Cardiac muscle cell (in vitro differentiated cells and primary cell): ENCODE results near the gene CFAP68. TPM values are rescaled to one million over a fixed set of nuclear protein-coding genes. Genes with fewer than 3 reads are reported as not detected.

ENCODE experiments used
- DNase-seq, 2 donors: peaks; one replicate each; pipeline versions ENCODE4 v3.0.0 to v3.0.0-alpha.2; 2010 to 2017; ENCODE audit warnings: low read depth in 1 of 2, low spot score in 1 of 2
- H3K27ac ChIP-seq: fragments of 200-600 bp; sonication (generic); 2 replicates; pipeline ENCODE4 v1.5.1; 2016
- H3K27me3 ChIP-seq: fragments of 200-600 bp; sonication (generic); 2 replicates; pipeline ENCODE4 v1.6.0; 2016; ENCODE audit warnings: control low read depth
- H3K36me3 ChIP-seq: fragments of 200-600 bp; sonication (generic); 2 replicates; pipeline ENCODE4 v1.5.1; 2016; ENCODE audit warnings: control low read depth
- H3K4me1 ChIP-seq: fragments of 200-600 bp; sonication (generic); 2 replicates; pipeline ENCODE4 v1.8.1; 2017; ENCODE audit warnings: low read depth, mild to moderate bottlenecking, mixed run types
- H3K4me3 ChIP-seq: fragments of 200-600 bp; sonication (generic); 2 replicates; pipeline ENCODE4 v1.5.1; 2016; ENCODE audit warnings: mild to moderate bottlenecking
- H3K9me3 ChIP-seq: fragments of 200-600 bp; sonication (generic); 2 replicates; pipeline ENCODE4 v1.5.1; 2017; ENCODE audit warnings: low read depth, mild to moderate bottlenecking, control low read depth
- CTCF ChIP-seq: IDR thresholded peaks from 2 replicates; pipeline ENCODE4 v1.5.1; 2012; ENCODE audit warnings: low read depth, mild to moderate bottlenecking, low read length
- polyA plus RNA-seq: library from polyadenylated mRNA; unstranded; fragments of >200 nt; fragmentation: Nextera tagmentation; extraction: Ambion mirVana; gene quantifications from 2 replicates; pipeline ENCODE4 v1.2.1, GENCODE V29; 2016
- total RNA-seq: library from RNA; depleted of rRNA; stranded (reverse); fragments of >200 nt; gene quantifications from 2 replicates; pipeline ENCODE4 v1.2.3, GENCODE V29; 2016

CFAP68 gene
- total and polyA plus RNA-seq, 2 experiments from 2014 or later: 24.5 to 49.6 TPM

GRCh38 chr11:111912535-111912934 lies 33.2 kb downstream of the CFAP68 start, which contains the start of gene HSPB2:
Gene HSPB2, plus strand, starts transcription at chr11:111912734. Its CDS starts 96 bp downstream, at chr11:111912830.
- DNase-seq: no peak
- Histone ChIP-seq H3K36me3 (no peaks in the 10 kb centered on the region), H3K9me3 (no peaks in the 10 kb centered on the region), H3K4me1 (peaks cover 41% of the 10 kb centered on the region), H3K4me3 (no peak within 1 kb of the TSS), H3K27ac (peak within 1 kb of the TSS; percentile 80), H3K27me3 (no peaks in the 10 kb centered on the region)
- TF ChIP-seq CTCF: no peak

- Histone ChIP-seq H3K27ac (peak overlapping the region; percentile 80), H3K4me3 (no peak overlapping the region), H3K36me3 (no peaks in the 10 kb centered on the region), H3K4me1 (peaks cover 41% of the 10 kb centered on the region), H3K27me3 (no peaks in the 10 kb centered on the region), H3K9me3 (no peaks in the 10 kb centered on the region)
- no peak for TF ChIP-seq CTCF
- peak in 1 of 2 donors; percentile 30 for DNase-seq
Observed at GRCh38 chr11:111913031-111913861, 33.9 kb downstream of the CFAP68 start.

GRCh38 chr11:111913997-111914396 lies 34.7 kb downstream of the CFAP68 start:
- Histone ChIP-seq H3K27ac (no peak overlapping the region), H3K27me3 (no peaks in the 10 kb centered on the region), H3K36me3 (no peaks in the 10 kb centered on the region), H3K4me1 (peaks cover 48% of the 10 kb centered on the region), H3K4me3 (no peak overlapping the region), H3K9me3 (no peaks in the 10 kb centered on the region)
- no peak for TF ChIP-seq CTCF
- peak in 1 of 2 donors; percentile 77 for DNase-seq

DNA sequence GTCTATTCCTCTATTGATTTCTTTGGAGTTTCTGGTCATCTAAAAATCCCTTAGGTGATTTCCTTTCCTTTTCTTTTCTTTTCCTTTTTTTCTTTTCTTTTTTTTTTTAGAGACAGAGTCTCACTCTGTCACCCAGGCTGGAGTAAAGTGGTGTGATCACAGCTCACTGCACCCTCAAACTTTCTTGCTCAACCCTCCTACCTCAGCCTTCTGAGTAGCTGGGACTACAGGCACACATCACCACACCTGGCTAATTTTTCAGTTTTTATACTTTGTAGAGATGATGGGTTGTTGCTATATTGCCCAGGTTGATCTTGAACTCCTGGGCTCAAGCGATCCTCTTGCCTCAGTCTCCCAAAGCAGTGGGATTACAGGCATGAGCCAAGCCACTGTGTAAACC lies 37.4 kb downstream of the CFAP68 start:
- H3K27me3 ChIP-seq: no peaks in the 10 kb centered on the region
- H3K4me1 ChIP-seq: peaks cover 22% of the 10 kb centered on the region
- no peak for DNase-seq
- no peaks in the 10 kb centered on the region for H3K36me3 ChIP-seq
- TF ChIP-seq CTCF: no peak
- H3K27ac ChIP-seq: no peak overlapping the region
- H3K4me3 ChIP-seq: no peak overlapping the region
- H3K9me3 ChIP-seq: no peaks in the 10 kb centered on the region

DNA sequence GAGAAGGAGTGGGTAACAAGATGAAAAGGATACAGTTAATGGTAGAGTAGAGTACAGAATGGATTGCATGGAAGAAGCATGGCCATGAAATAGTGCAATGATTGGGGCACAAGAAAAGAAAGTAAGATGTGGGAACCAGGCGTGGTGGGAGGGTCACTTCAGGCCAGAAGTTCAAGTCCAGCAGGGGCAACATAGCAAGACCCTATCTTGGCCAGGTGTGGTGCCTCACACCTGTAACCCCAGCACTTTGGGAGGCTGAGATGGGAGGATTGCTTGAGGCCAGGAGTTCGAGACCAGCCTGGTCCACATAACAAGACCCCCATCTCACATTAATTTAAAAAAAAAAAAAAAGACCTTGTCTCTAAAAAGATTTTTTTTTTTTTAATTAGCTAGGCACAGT lies 38.0 kb downstream of the CFAP68 start:
- Histone ChIP-seq H3K4me1 (peaks cover 18% of the 10 kb centered on the region), H3K4me3 (no peak overlapping the region), H3K9me3 (no peaks in the 10 kb centered on the region), H3K36me3 (no peaks in the 10 kb centered on the region), H3K27ac (no peak overlapping the region), H3K27me3 (no peaks in the 10 kb centered on the region)
- no peak for TF ChIP-seq CTCF
- DNase-seq: no peak
